Uterus (tissue), 2 donors: ENCODE results near the gene C1S.

Experiments
- POLR2A ChIP-seq, 2 donors: fragments of 450-650 bp; IDR thresholded peaks; one replicate each; pipeline ENCODE4 v1.6.1; 2016; ENCODE audit warnings: antibody characterized with exemption in 2 of 2, mild to moderate bottlenecking in 1 of 2, moderate library complexity in 1 of 2
- TF ChIP-seq, protein P1 (sequence below), 4 experiments: fragments of 200-600 bp in 2 of 4; fragments of 450-650 bp in 2 of 4; sonication (generic) in 2 of 4; IDR thresholded peaks; one replicate each; pipeline ENCODE4 v1.5.1; 2016 to 2019; ENCODE audit warnings: antibody characterized with exemption in 4 of 4, mild to moderate bottlenecking in 2 of 4, moderate library complexity in 1 of 4

- TF ChIP-seq, protein P1, sequence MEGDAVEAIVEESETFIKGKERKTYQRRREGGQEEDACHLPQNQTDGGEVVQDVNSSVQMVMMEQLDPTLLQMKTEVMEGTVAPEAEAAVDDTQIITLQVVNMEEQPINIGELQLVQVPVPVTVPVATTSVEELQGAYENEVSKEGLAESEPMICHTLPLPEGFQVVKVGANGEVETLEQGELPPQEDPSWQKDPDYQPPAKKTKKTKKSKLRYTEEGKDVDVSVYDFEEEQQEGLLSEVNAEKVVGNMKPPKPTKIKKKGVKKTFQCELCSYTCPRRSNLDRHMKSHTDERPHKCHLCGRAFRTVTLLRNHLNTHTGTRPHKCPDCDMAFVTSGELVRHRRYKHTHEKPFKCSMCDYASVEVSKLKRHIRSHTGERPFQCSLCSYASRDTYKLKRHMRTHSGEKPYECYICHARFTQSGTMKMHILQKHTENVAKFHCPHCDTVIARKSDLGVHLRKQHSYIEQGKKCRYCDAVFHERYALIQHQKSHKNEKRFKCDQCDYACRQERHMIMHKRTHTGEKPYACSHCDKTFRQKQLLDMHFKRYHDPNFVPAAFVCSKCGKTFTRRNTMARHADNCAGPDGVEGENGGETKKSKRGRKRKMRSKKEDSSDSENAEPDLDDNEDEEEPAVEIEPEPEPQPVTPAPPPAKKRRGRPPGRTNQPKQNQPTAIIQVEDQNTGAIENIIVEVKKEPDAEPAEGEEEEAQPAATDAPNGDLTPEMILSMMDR (IDR thresholded peaks at IDR 0.05): no peak
- TF ChIP-seq POLR2A (IDR thresholded peaks at IDR 0.05): no peak
Observed at GRCh38 chr12:7100239-7100638, 39.7 kb downstream of the C1S start.
